HepG2 (cell line): ENCODE results near the gene SDC3. TPM values are rescaled to one million over a fixed set of nuclear protein-coding genes. Genes with fewer than 3 reads are reported as not detected.

ENCODE experiments used
- BORCS8-MEF2B ChIP-seq: sonication (generic); formaldehyde crosslinking; IDR thresholded peaks from 2 replicates; pipeline ENCODE4 v1.8.0; 2022; ENCODE audit warnings: mild to moderate bottlenecking, missing genetic modification reagents
- MAF1 ChIP-seq: sonication (generic); formaldehyde crosslinking; IDR thresholded peaks from 2 replicates; pipeline ENCODE4 v1.5.0; 2020; ENCODE audit warnings: missing genetic modification reagents, borderline replicate concordance
- NFKB2 ChIP-seq: sonication (generic); formaldehyde crosslinking; IDR thresholded peaks from 2 replicates; pipeline ENCODE4 v1.4.0; 2020; ENCODE audit warnings: missing genetic modification reagents, borderline replicate concordance
- NR2F6 ChIP-seq, 2 experiments: IDR thresholded peaks; 2 replicates each; pipeline ENCODE4 v1.6.1; 2016; ENCODE audit warnings: antibody characterized with exemption in 1 of 2, mild to moderate bottlenecking in 1 of 2
- PATZ1 ChIP-seq: sonication (generic); formaldehyde crosslinking; IDR thresholded peaks from 2 replicates; pipeline ENCODE4 v1.4.0; 2020; ENCODE audit warnings: missing genetic modification reagents
- RAD21 ChIP-seq: fragments of 450-650 bp; formaldehyde crosslinking; IDR thresholded peaks from 2 replicates; pipeline ENCODE4 v1.5.0; 2020; ENCODE audit warnings: mild to moderate bottlenecking
- RERE ChIP-seq: IDR thresholded peaks from 2 replicates; pipeline ENCODE4 v1.6.1; 2016; ENCODE audit warnings: low read depth, missing genetic modification reagents, missing compliant biosample characterization
- RFXAP ChIP-seq: sonication (generic); formaldehyde crosslinking; IDR thresholded peaks from 2 replicates; pipeline ENCODE4 v1.4.0; 2020; ENCODE audit warnings: missing genetic modification reagents, borderline replicate concordance
- STAG1 ChIP-seq: sonication (generic); formaldehyde crosslinking; IDR thresholded peaks from 2 replicates; pipeline ENCODE4 v1.4.0; 2020; ENCODE audit warnings: missing genetic modification reagents
- ZBTB46 ChIP-seq: sonication (generic); formaldehyde crosslinking; IDR thresholded peaks from 2 replicates; pipeline ENCODE4 v1.4.0; 2020; ENCODE audit warnings: mild to moderate bottlenecking, missing genetic modification reagents, borderline replicate concordance
- ZFX ChIP-seq: sonication (generic); formaldehyde crosslinking; IDR thresholded peaks from 2 replicates; pipeline ENCODE4 v1.4.0; 2020; ENCODE audit warnings: mild to moderate bottlenecking, low read depth, missing genetic modification reagents, moderate library complexity
- ZNF281 ChIP-seq: sonication (generic); formaldehyde crosslinking; IDR thresholded peaks from 2 replicates; pipeline ENCODE4 v1.4.0; 2020; ENCODE audit warnings: missing genetic modification reagents, borderline replicate concordance
- ZNF567 ChIP-seq: sonication (generic); formaldehyde crosslinking; IDR thresholded peaks from 2 replicates; pipeline ENCODE4 v1.8.1; 2023; ENCODE audit warnings: mild to moderate bottlenecking, missing genetic modification reagents, borderline replicate concordance
- polyA plus RNA-seq, 8 experiments: library from polyadenylated mRNA; depleted of rRNA in 3 of 8; stranded (reverse) in 7 of 8; unstranded in 1 of 8; fragments of >200 nt; fragmentation: Illumina TruSeq in 4 of 8; extraction: Trizol in 4 of 8; gene quantifications; 2 replicates each; pipeline versions ENCODE4 v1.2.1 to v1.2.3, GENCODE V29; 2011 to 2016; ENCODE audit warnings: low read depth in 4 of 8, missing spikeins in 1 of 8, mixed read lengths in 1 of 8; ENCODE audit not compliant: insufficient read depth in 1 of 8
- total RNA-seq, 5 experiments: library from RNA; depleted of rRNA; stranded (reverse); fragments of >200 nt; fragmentation: Illumina TruSeq; extraction: Trizol; gene quantifications; 2 replicates each; pipeline ENCODE4 v1.2.3, GENCODE V29; 2016; ENCODE audit warnings: low read depth in 1 of 5

SDC3 gene
- total and polyA plus RNA-seq, 2 of the 13 experiments (the other 11 are each of a cell fraction or from before 2014, with no cell fraction given) = 0.49 to 0.84 TPM

GRCh38 chr1:30911059-30911954 lies 2.7 kb upstream of the SDC3 start (continued):
- TF ChIP-seq PATZ1 (CRISPR knock-in tag) = peak; percentile 25; the same call in 1 of the 2 replicates
- TF ChIP-seq RAD21 = peak; percentile 93
- TF ChIP-seq ZNF281 (CRISPR knock-in tag) = peak; percentile 92; the same call in 1 of the 2 replicates
- TF ChIP-seq NR2F6 (IDR thresholded peaks at IDR 0.05) = no peak
- TF ChIP-seq NR2F6 (CRISPR knock-in tag; IDR thresholded peaks at IDR 0.05) = peak; percentile 31; the same call in 1 of the 2 replicates
- TF ChIP-seq BORCS8-MEF2B (CRISPR knock-in tag) = no peak
- no peak for TF ChIP-seq RERE (CRISPR knock-in tag)
- no peak for TF ChIP-seq ZBTB46 (CRISPR knock-in tag)
- no peak for TF ChIP-seq ZFX (CRISPR knock-in tag)
- 0 out of 2 replicates have a peak, but pooled peaks have one; percentile 44 for TF ChIP-seq MAF1 (CRISPR knock-in tag)
- peak; percentile 94 for TF ChIP-seq STAG1 (CRISPR knock-in tag)
- 0 out of 2 replicates have a peak, but pooled peaks have one; percentile 50 for TF ChIP-seq RFXAP
- peak; percentile 58; the same call in 1 of the 2 replicates for TF ChIP-seq NFKB2 (CRISPR knock-in tag)
- TF ChIP-seq ZNF567 = no peak
